ENCODE measurements around the gene EML1. TPM values are rescaled to one million over a fixed set of nuclear protein-coding genes. Genes with fewer than 3 reads are reported as not detected.

Gene EML1
- total RNA-seq, 1 donor from 2014 or later, result 37.6 TPM

GRCh38 chr14:99810559-99810874 lies 17.3 kb downstream of the EML1 start:
- Histone ChIP-seq H3K36me3 (ENCODE audit: control insufficient read depth in 3 of 3, insufficient read depth in 3 of 3, low read length in 3 of 3) (no peaks in the 10 kb centered on the region), H3K9ac (ENCODE audit: low read depth in 1 of 3, low read length in 3 of 3) (no peak overlapping the region), H3K4me3 (ENCODE audit: low read length in 3 of 3) (no peak overlapping the region), H3K4me1 (ENCODE audit: control insufficient read depth in 3 of 3, insufficient read depth in 3 of 3, low read length in 3 of 3) (peaks cover 21 to 28% (median 28%) of the 10 kb centered on the region in 3 donors), H3K9me3 (ENCODE audit: control insufficient read depth in 3 of 3, low read length in 3 of 3) (no peaks in the 10 kb centered on the region), H3K27me3 (ENCODE audit: control insufficient read depth in 3 of 3, insufficient read depth in 3 of 3, low read length in 3 of 3) (no peaks in the 10 kb centered on the region), H3K27ac (ENCODE audit: low read depth, low read length) (peak overlapping the region; percentile 45)

GRCh38 chr14:99812096-99812750 lies 19.0 kb downstream of the EML1 start:
- peaks cover 17 to 28% (median 27%) of the 10 kb centered on the region in 3 donors for H3K4me1 ChIP-seq (ENCODE audit: control insufficient read depth in 3 of 3, insufficient read depth in 3 of 3, low read length in 3 of 3)
- H3K27ac ChIP-seq (ENCODE audit: low read depth, low read length), result no peak overlapping the region
- no peak overlapping the region for H3K4me3 ChIP-seq (ENCODE audit: low read length in 3 of 3)
- no peaks in the 10 kb centered on the region for H3K36me3 ChIP-seq (ENCODE audit: control insufficient read depth in 3 of 3, insufficient read depth in 3 of 3, low read length in 3 of 3)
- H3K9me3 ChIP-seq (ENCODE audit: control insufficient read depth in 3 of 3, low read length in 3 of 3), result no peaks in the 10 kb centered on the region
- no peaks in the 10 kb centered on the region for H3K27me3 ChIP-seq (ENCODE audit: control insufficient read depth in 3 of 3, insufficient read depth in 3 of 3, low read length in 3 of 3)
- H3K9ac ChIP-seq (ENCODE audit: low read depth in 1 of 3, low read length in 3 of 3), result no peak overlapping the region

DNA sequence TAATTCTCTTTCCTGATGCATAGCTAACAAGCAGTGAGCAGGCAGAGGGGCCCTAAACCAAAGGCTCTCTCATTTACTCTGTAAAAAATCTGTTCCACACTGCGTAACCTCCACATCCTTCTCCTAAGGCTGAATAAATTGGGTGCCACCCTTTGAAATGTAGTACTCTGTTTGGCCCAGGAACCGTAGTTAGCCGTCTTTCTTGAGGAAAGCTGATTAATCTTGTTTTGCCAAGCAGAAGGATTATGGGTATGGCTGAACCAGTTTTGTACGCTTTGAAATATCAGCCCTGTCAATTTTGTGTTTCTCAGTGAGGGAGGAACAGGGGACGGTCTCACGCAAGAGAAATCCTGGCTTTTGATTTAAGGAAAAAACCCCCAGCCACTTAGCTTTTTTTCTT lies 19.7 kb downstream of the EML1 start:
- H3K4me1 ChIP-seq (ENCODE audit: control insufficient read depth in 3 of 3, insufficient read depth in 3 of 3, low read length in 3 of 3), result peaks cover 15 to 32% (median 21%) of the 10 kb centered on the region in 3 donors
- H3K27ac ChIP-seq (ENCODE audit: low read depth, low read length), result no peak overlapping the region
- H3K27me3 ChIP-seq (ENCODE audit: control insufficient read depth in 3 of 3, insufficient read depth in 3 of 3, low read length in 3 of 3), result no peaks in the 10 kb centered on the region
- H3K9ac ChIP-seq (ENCODE audit: low read depth in 1 of 3, low read length in 3 of 3), result no peak overlapping the region
- H3K36me3 ChIP-seq (ENCODE audit: control insufficient read depth in 3 of 3, insufficient read depth in 3 of 3, low read length in 3 of 3), result no peaks in the 10 kb centered on the region
- H3K9me3 ChIP-seq (ENCODE audit: control insufficient read depth in 3 of 3, low read length in 3 of 3), result no peaks in the 10 kb centered on the region
- no peak overlapping the region for H3K4me3 ChIP-seq (ENCODE audit: low read length in 3 of 3)

DNA sequence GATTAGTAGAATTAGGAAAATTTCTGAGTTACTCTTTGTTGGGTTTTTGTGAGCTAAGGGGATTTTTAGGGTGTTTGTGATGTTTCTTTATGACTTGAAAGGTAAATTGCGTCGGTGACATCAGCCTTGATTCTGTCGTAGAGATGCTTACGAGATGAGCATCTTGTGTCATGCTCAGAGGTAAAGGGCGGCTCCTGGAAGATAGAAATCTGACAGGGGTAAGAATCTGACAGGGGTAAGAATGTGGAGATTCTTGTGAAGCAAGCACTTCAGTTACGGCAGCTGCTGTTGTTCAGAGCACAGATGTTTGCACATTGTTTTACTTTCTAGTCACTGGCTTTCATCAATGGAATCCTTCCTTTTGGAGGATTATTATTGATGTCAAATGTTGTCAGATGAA lies 22.5 kb downstream of the EML1 start:
- H3K4me3 ChIP-seq (ENCODE audit: low read length in 3 of 3), result no peak overlapping the region
- H3K9ac ChIP-seq (ENCODE audit: low read depth in 1 of 3, low read length in 3 of 3), result no peak overlapping the region
- H3K9me3 ChIP-seq (ENCODE audit: control insufficient read depth in 3 of 3, low read length in 3 of 3), result no peaks in the 10 kb centered on the region
- peaks cover 0 to 13% (median 3%) of the 10 kb centered on the region in 3 donors for H3K4me1 ChIP-seq (ENCODE audit: control insufficient read depth in 3 of 3, insufficient read depth in 3 of 3, low read length in 3 of 3)
- no peak overlapping the region for H3K27ac ChIP-seq (ENCODE audit: low read depth, low read length)
- H3K36me3 ChIP-seq (ENCODE audit: control insufficient read depth in 3 of 3, insufficient read depth in 3 of 3, low read length in 3 of 3), result no peaks in the 10 kb centered on the region
- H3K27me3 ChIP-seq (ENCODE audit: control insufficient read depth in 3 of 3, insufficient read depth in 3 of 3, low read length in 3 of 3), result no peaks in the 10 kb centered on the region

GRCh38 chr14:99816217-99816616 lies 23.0 kb downstream of the EML1 start:
- no peak overlapping the region for H3K4me3 ChIP-seq (ENCODE audit: low read length in 3 of 3)
- peaks cover 0 to 9% (median 3%) of the 10 kb centered on the region in 3 donors for H3K4me1 ChIP-seq (ENCODE audit: control insufficient read depth in 3 of 3, insufficient read depth in 3 of 3, low read length in 3 of 3)

DNA sequence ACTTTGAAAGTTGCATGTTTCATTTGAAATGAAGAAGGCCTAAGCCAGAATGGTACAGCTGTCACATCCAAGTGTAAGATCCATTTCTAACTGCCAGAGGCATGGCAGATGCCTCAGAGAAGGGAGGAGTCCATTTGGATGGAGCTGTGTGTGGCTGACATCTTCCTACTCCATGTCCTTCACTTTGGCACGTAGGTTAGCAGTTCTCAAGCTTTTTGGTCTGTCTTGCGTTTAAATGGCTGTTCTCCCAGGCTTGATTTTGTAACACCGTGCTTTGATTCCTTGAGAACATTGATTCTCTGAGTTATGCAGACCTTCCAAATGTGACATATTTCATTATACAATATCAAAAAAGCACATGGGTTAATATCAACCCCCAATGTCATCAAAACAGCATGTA lies 23.4 kb downstream of the EML1 start:
- no peaks in the 10 kb centered on the region for H3K9me3 ChIP-seq (ENCODE audit: control insufficient read depth in 3 of 3, low read length in 3 of 3)
- H3K4me1 ChIP-seq (ENCODE audit: control insufficient read depth in 3 of 3, insufficient read depth in 3 of 3, low read length in 3 of 3), result peaks cover 2 to 7% (median 5%) of the 10 kb centered on the region in 3 donors
- H3K9ac ChIP-seq (ENCODE audit: low read depth in 1 of 3, low read length in 3 of 3), result no peak overlapping the region
- H3K27me3 ChIP-seq (ENCODE audit: control insufficient read depth in 3 of 3, insufficient read depth in 3 of 3, low read length in 3 of 3), result no peaks in the 10 kb centered on the region
- H3K4me3 ChIP-seq (ENCODE audit: low read length in 3 of 3), result no peak overlapping the region
- H3K36me3 ChIP-seq (ENCODE audit: control insufficient read depth in 3 of 3, insufficient read depth in 3 of 3, low read length in 3 of 3), result no peaks in the 10 kb centered on the region
- H3K27ac ChIP-seq (ENCODE audit: low read depth, low read length), result no peak overlapping the region

More at GRCh38 chr14:99816217-99816616, 23.0 kb downstream of the EML1 start:
- Histone ChIP-seq H3K27me3 (ENCODE audit: control insufficient read depth in 3 of 3, insufficient read depth in 3 of 3, low read length in 3 of 3) (no peaks in the 10 kb centered on the region), H3K36me3 (ENCODE audit: control insufficient read depth in 3 of 3, insufficient read depth in 3 of 3, low read length in 3 of 3) (no peaks in the 10 kb centered on the region), H3K27ac (ENCODE audit: low read depth, low read length) (no peak overlapping the region), H3K9ac (ENCODE audit: low read depth in 1 of 3, low read length in 3 of 3) (no peak overlapping the region), H3K9me3 (ENCODE audit: control insufficient read depth in 3 of 3, low read length in 3 of 3) (no peaks in the 10 kb centered on the region)

DNA sequence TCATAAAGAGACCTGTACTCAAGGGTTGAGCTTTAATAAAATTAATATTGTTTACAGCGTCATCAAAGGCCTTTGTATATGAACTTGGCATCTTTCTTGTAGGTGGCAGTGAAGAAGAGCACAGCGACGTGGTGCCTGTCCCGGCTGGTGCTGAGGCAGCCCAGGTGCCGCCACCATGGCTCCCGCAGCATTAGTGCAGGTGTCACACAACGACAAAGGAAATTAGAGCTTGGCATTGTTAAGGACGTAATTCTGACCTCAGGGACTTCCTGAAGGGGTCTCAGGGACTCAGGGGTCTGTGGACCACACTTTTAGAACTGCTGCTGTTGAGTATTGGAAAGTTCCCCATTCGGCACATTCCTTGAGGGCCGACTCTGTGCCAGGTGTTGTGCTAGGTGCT lies 24.1 kb downstream of the EML1 start:
- H3K27ac ChIP-seq (ENCODE audit: low read depth, low read length), result no peak overlapping the region
- H3K36me3 ChIP-seq (ENCODE audit: control insufficient read depth in 3 of 3, insufficient read depth in 3 of 3, low read length in 3 of 3), result no peaks in the 10 kb centered on the region
- no peak overlapping the region for H3K9ac ChIP-seq (ENCODE audit: low read depth in 1 of 3, low read length in 3 of 3)
- no peak overlapping the region for H3K4me3 ChIP-seq (ENCODE audit: low read length in 3 of 3)
- no peaks in the 10 kb centered on the region for H3K27me3 ChIP-seq (ENCODE audit: control insufficient read depth in 3 of 3, insufficient read depth in 3 of 3, low read length in 3 of 3)
- no peaks in the 10 kb centered on the region for H3K9me3 ChIP-seq (ENCODE audit: control insufficient read depth in 3 of 3, low read length in 3 of 3)
- peaks cover 4 to 14% (median 7%) of the 10 kb centered on the region in 3 donors for H3K4me1 ChIP-seq (ENCODE audit: control insufficient read depth in 3 of 3, insufficient read depth in 3 of 3, low read length in 3 of 3)

GRCh38 chr14:99818503-99819036 lies 25.4 kb downstream of the EML1 start:
- Histone ChIP-seq H3K27me3 (ENCODE audit: control insufficient read depth in 3 of 3, insufficient read depth in 3 of 3, low read length in 3 of 3) (no peaks in the 10 kb centered on the region), H3K27ac (ENCODE audit: low read depth, low read length) (no peak overlapping the region), H3K9ac (ENCODE audit: low read depth in 1 of 3, low read length in 3 of 3) (no peak overlapping the region), H3K4me3 (ENCODE audit: low read length in 3 of 3) (no peak overlapping the region), H3K36me3 (ENCODE audit: control insufficient read depth in 3 of 3, insufficient read depth in 3 of 3, low read length in 3 of 3) (no peaks in the 10 kb centered on the region), H3K9me3 (ENCODE audit: control insufficient read depth in 3 of 3, low read length in 3 of 3) (no peaks in the 10 kb centered on the region), H3K4me1 (ENCODE audit: control insufficient read depth in 3 of 3, insufficient read depth in 3 of 3, low read length in 3 of 3) (peaks cover 9 to 25% (median 12%) of the 10 kb centered on the region in 3 donors)

DNA sequence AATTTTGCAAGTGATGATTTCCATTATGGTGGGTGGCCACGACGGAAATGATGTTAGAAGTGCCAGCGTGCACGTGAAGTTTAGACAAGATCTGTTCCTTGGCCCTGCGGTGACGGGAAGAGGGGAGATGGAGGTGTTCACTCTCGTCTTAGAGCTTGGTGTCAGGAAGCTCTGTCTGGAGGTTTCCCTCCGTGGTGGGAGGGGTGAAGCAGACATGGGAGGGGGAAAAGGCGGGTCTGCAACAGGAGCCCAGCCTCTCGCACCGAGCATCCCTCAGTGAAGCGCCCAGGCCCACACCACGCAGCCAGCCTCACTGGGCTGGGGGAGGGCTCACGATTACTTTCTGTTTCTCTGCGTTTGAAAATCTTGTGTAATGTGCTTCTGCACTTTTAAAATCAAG lies 26.3 kb downstream of the EML1 start:
- Histone ChIP-seq H3K36me3 (ENCODE audit: control insufficient read depth in 3 of 3, insufficient read depth in 3 of 3, low read length in 3 of 3) (peaks cover 0 to 3% (median 0%) of the 10 kb centered on the region in 3 donors), H3K4me3 (ENCODE audit: low read length in 3 of 3) (no peak overlapping the region), H3K9me3 (ENCODE audit: control insufficient read depth in 3 of 3, low read length in 3 of 3) (no peaks in the 10 kb centered on the region), H3K27ac (ENCODE audit: low read depth, low read length) (no peak overlapping the region), H3K9ac (ENCODE audit: low read depth in 1 of 3, low read length in 3 of 3) (no peak overlapping the region), H3K4me1 (ENCODE audit: control insufficient read depth in 3 of 3, insufficient read depth in 3 of 3, low read length in 3 of 3) (peaks cover 9 to 22% (median 12%) of the 10 kb centered on the region in 3 donors), H3K27me3 (ENCODE audit: control insufficient read depth in 3 of 3, insufficient read depth in 3 of 3, low read length in 3 of 3) (no peaks in the 10 kb centered on the region)

DNA sequence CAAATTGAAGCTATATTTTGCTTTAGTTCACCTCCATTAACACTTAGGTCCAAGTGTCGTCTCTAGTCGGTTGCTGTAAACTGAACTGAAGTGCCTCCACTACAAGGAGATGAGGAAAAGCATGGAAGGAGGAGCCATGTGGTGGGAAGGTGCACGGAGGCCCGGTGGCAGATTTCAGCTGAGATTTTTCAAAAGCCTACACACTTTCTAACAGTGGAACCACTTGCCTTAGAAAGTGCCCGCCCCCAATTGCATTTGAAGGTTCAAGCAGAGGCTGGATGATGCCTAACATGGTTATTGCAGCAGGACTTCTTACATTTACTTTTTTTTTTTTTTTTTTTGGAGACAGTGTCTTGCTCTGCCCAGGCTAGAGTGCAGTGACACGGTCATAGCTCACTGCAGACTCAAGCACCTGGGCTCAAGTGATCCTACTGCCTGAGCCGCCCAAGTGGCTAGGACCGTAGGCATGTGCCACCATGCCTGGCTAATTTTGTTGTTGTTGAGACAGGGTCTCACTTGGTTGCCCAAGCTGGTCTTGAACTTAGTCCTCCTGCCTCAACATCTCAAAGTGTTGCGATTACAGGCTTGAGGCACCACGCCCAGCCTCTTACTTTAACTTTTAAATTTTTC lies 27.6 kb downstream of the EML1 start:
- Histone ChIP-seq H3K4me1 (ENCODE audit: control insufficient read depth in 3 of 3, insufficient read depth in 3 of 3, low read length in 3 of 3) (peaks cover 9 to 22% (median 12%) of the 10 kb centered on the region in 3 donors), H3K9me3 (ENCODE audit: control insufficient read depth in 3 of 3, low read length in 3 of 3) (no peaks in the 10 kb centered on the region), H3K27me3 (ENCODE audit: control insufficient read depth in 3 of 3, insufficient read depth in 3 of 3, low read length in 3 of 3) (no peaks in the 10 kb centered on the region), H3K9ac (ENCODE audit: low read depth in 1 of 3, low read length in 3 of 3) (no peak overlapping the region), H3K27ac (ENCODE audit: low read depth, low read length) (no peak overlapping the region), H3K4me3 (ENCODE audit: low read length in 3 of 3) (no peak overlapping the region), H3K36me3 (ENCODE audit: control insufficient read depth in 3 of 3, insufficient read depth in 3 of 3, low read length in 3 of 3) (peaks cover 0 to 4% (median 0%) of the 10 kb centered on the region in 3 donors)
